Measurements from ENCODE around the gene TMEM163.

- TF ChIP-seq CTCF (IDR thresholded peaks at IDR 0.05) (no peak), EZH2 (IDR thresholded peaks at IDR 0.05) (no peak), EZH2phosphoT487 (IDR thresholded peaks at IDR 0.05) (no peak)
Observed at GRCh38 chr2:134500211-134500935, 218.4 kb downstream of the TMEM163 start.

All from neural progenitor cell (in vitro differentiated cells).